Astrocyte (in vitro differentiated cells and primary cell): ENCODE measurements around the gene PPL. TPM values are rescaled to one million over a fixed set of nuclear protein-coding genes. Genes with fewer than 3 reads are reported as not detected.

Experiments used
- DNase-seq: peaks from one replicate; pipeline ENCODE4 v3.0.0-alpha.2; 2010; ENCODE audit warnings: low read depth
- FAIRE-seq: peaks from 2 replicates; lab custom pipeline; 2011; peaks lifted over from hg19 to GRCh38; lab: Jason Lieb, UNC
- H2AFZ ChIP-seq: 2 replicates; pipeline ENCODE4 v1.6.0; 2012; ENCODE audit warnings: low read depth, low read length, inconsistent platforms
- H3K27ac ChIP-seq: 2 replicates; pipeline ENCODE4 v1.5.1; 2011; ENCODE audit warnings: low read depth, low read length, inconsistent platforms
- H3K27me3 ChIP-seq: 2 replicates; pipeline ENCODE4 v1.6.0; 2011; ENCODE audit warnings: low read length, inconsistent platforms; ENCODE audit not compliant: insufficient read depth
- H3K36me3 ChIP-seq: 2 replicates; pipeline ENCODE4 v1.5.1; 2011; ENCODE audit warnings: low read length, inconsistent platforms; ENCODE audit not compliant: insufficient read depth
- H3K4me1 ChIP-seq: 2 replicates; pipeline ENCODE4 v1.5.1; 2011; ENCODE audit warnings: low read length, inconsistent platforms; ENCODE audit not compliant: insufficient read depth
- H3K4me2 ChIP-seq: 2 replicates; pipeline ENCODE4 v1.6.0; 2012; ENCODE audit warnings: low read length, inconsistent platforms
- H3K4me3 ChIP-seq: 2 replicates; pipeline ENCODE4 v1.5.1; 2011; ENCODE audit warnings: low read depth, mild to moderate bottlenecking, low read length, inconsistent platforms; ENCODE audit not compliant: insufficient read depth
- H3K79me2 ChIP-seq: 2 replicates; pipeline ENCODE4 v1.6.0; 2012; ENCODE audit warnings: mild to moderate bottlenecking, low read length, inconsistent platforms; ENCODE audit not compliant: insufficient read depth
- H3K9ac ChIP-seq: 2 replicates; pipeline ENCODE4 v1.6.0; 2012; ENCODE audit warnings: mild to moderate bottlenecking, low read length, inconsistent platforms
- H3K9me3 ChIP-seq: 2 replicates; pipeline ENCODE4 v1.5.1; 2012; ENCODE audit warnings: low read depth, mild to moderate bottlenecking, low read length, inconsistent platforms; ENCODE audit not compliant: insufficient read depth
- H4K20me1 ChIP-seq: 2 replicates; pipeline ENCODE4 v1.6.0; 2012; ENCODE audit warnings: low read length, inconsistent platforms; ENCODE audit not compliant: insufficient read depth
- H3K27ac Mint-ChIP-seq: one replicate; pipeline ENCODE4 v1.8.0; 2021; ENCODE audit warnings: mild to moderate bottlenecking, mixed read lengths; ENCODE audit not compliant: unreplicated experiment
- H3K27me3 Mint-ChIP-seq: one replicate; pipeline ENCODE4 v1.8.0; 2021; ENCODE audit warnings: low read depth, mixed read lengths; ENCODE audit not compliant: unreplicated experiment
- H3K36me3 Mint-ChIP-seq: one replicate; pipeline ENCODE4 v1.8.0; 2021; ENCODE audit warnings: low read depth, mixed read lengths; ENCODE audit not compliant: unreplicated experiment
- H3K4me1 Mint-ChIP-seq: one replicate; pipeline ENCODE4 v1.8.0; 2021; ENCODE audit warnings: low read depth, mixed read lengths; ENCODE audit not compliant: unreplicated experiment
- H3K4me3 Mint-ChIP-seq: one replicate; pipeline ENCODE4 v1.8.0; 2021; ENCODE audit warnings: mild to moderate bottlenecking, moderate library complexity, mixed read lengths; ENCODE audit not compliant: unreplicated experiment
- H3K9me3 Mint-ChIP-seq: one replicate; pipeline ENCODE4 v1.8.0; 2021; ENCODE audit warnings: mild to moderate bottlenecking, mixed read lengths; ENCODE audit not compliant: unreplicated experiment
- CTCF ChIP-seq: IDR thresholded peaks from 2 replicates; pipeline ENCODE4 v1.5.1; 2011; ENCODE audit warnings: low read depth, mild to moderate bottlenecking, inconsistent platforms, low read length, moderate library complexity; ENCODE audit not compliant: insufficient read depth
- EZH2 ChIP-seq: IDR thresholded peaks from 2 replicates; pipeline ENCODE4 v1.6.1; 2012; ENCODE audit warnings: mild to moderate bottlenecking, low read length, inconsistent platforms; ENCODE audit not compliant: insufficient read depth
- total RNA-seq: library from RNA; stranded (reverse); gene quantifications from 2 replicates; pipeline ENCODE4 v1.2.1, GENCODE V29; 2021

Gene PPL
- total RNA-seq, 1 donor from 2014 or later = 12.3 TPM

DNA sequence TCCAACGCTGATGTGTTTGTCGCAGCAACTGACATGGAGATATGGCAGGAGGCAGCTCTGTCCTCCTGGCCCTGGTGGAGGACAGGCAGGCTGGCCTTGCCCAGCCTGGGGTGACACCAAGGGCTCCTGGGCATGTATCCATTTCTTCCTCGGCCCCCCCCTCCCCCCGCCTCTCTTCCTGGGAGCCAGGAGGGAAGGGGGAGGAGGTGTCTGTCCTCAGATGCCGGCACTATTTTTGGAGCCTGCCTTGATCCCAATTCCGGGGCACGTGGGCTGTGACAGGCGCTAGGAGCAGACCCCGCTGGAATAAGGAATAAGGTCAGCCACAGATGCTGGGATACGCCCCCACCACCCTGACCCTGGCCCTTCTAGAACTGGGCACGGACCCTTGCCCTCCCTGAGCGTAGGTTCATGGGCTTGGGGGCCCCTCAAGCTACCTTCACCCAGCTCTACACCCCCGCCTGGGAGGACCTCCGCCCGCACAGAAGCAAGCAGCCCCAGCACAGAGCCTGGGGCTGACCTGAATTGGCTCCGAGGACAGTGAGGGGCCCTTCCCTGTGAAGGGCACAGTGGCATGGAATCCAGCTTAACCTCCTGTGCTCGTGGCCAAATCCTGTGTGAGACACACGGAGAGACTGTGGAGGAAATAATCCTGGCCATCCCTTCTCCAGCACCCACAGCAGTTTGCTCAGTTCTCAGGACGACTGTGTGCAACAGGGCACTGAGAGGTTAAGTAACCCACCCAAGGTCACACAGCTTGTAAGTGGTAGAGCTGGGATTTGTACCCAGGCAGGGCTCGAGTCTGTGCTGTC is 45.3 kb upstream of the PPL start:
- Histone ChIP-seq H3K36me3 (no peaks in the 10 kb centered on the region), H3K27me3 (peaks cover 23% of the 10 kb centered on the region), H4K20me1 (no peaks in the 10 kb centered on the region), H3K9ac (no peak overlapping the region), H3K4me2 (no peak overlapping the region), H3K4me1 (no peaks in the 10 kb centered on the region), H3K9me3 (peaks cover 3% of the 10 kb centered on the region), H3K79me2 (no peaks in the 10 kb centered on the region), H3K27ac (no peak overlapping the region), H2AFZ (no peak overlapping the region), H3K4me3 (no peak overlapping the region)
- TF ChIP-seq EZH2 (no peak), CTCF (no peak)
- FAIRE-seq (no peak), DNase-seq (no peak)
- Mint-ChIP-seq H3K27ac (no peak overlapping the region), H3K36me3 (no peaks in the 10 kb centered on the region), H3K4me1 (no peaks in the 10 kb centered on the region), H3K27me3 (peaks cover 16% of the 10 kb centered on the region), H3K9me3 (no peaks in the 10 kb centered on the region), H3K4me3 (no peak overlapping the region)

GRCh38 chr16:4981473-4981872 is 44.5 kb upstream of the PPL start:
- no peaks in the 10 kb centered on the region for H3K36me3 ChIP-seq
- Mint-ChIP-seq H3K27me3 (peaks cover 11% of the 10 kb centered on the region), H3K36me3 (no peaks in the 10 kb centered on the region)

More at GRCh38 chr16:4981473-4981872, 44.5 kb upstream of the PPL start:
- TF ChIP-seq EZH2 (no peak), CTCF (no peak)
- Histone ChIP-seq H3K4me2 (no peak overlapping the region), H3K9ac (no peak overlapping the region), H3K27me3 (peaks cover 15% of the 10 kb centered on the region), H4K20me1 (no peaks in the 10 kb centered on the region), H3K9me3 (peaks cover 3% of the 10 kb centered on the region), H3K4me3 (no peak overlapping the region), H3K79me2 (no peaks in the 10 kb centered on the region), H3K4me1 (no peaks in the 10 kb centered on the region), H3K27ac (no peak overlapping the region), H2AFZ (no peak overlapping the region)
- Mint-ChIP-seq H3K9me3 (no peaks in the 10 kb centered on the region), H3K27ac (no peak overlapping the region), H3K4me1 (no peaks in the 10 kb centered on the region), H3K4me3 (no peak overlapping the region)
- DNase-seq (no peak), FAIRE-seq (no peak)
